ENCODE results near the gene CHEK1.

CHEK1 gene

DNA sequence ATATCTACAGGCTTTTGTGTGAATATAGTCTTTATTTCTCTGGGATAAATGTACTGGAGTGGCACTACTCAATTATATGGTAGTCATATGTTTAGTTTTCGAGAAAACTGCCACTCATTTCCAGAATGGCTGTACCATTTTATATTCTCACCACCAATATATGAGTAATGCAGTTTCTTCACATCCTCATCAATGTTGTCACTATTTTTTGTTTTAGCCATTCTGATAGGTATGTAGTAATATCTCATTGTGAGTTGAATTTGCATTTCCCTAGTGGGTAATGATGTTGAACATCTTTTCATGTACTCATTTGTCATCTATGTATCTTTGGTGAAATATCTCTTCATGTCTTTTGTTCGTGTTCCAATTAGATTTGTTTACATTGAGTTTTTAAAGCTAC is 37.7 kb downstream of the CHEK1 start:
- peaks cover 15% of the 10 kb centered on the region for H3K4me1 Mint-ChIP-seq (ENCODE audit: low read depth)
- H3K9me3 Mint-ChIP-seq, result peaks cover 21% of the 10 kb centered on the region
- peak overlapping the region; percentile 37 for H3K27ac Mint-ChIP-seq
- H3K36me3 Mint-ChIP-seq (ENCODE audit: low read depth), result peaks cover 91% of the 10 kb centered on the region
- DNase-seq, result no peak
- no peaks in the 10 kb centered on the region for H3K27me3 Mint-ChIP-seq
- H3K4me3 Mint-ChIP-seq, result no peak overlapping the region

DNA sequence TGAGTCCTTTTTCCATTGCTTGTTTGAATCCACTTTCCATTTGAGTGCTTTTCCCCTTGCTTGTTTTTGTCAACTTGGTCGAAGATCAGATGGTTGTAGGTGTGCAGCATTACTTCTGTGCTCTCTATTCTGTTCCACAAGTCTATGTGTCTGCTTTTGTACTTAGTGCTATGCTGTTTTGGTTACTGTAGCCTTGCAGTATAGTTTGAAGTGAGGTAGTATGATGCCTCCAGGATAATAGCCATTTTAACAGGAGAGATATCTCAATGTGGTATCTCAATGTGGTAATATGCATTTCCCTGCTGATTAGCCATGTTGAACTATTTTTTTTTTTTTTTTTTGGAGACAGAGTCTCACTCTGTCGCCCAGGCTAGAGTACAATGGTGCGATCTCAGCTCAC is 38.9 kb downstream of the CHEK1 start:
- Mint-ChIP-seq H3K36me3 (ENCODE audit: low read depth) (peaks cover 90% of the 10 kb centered on the region), H3K4me1 (ENCODE audit: low read depth) (peaks cover 15% of the 10 kb centered on the region), H3K27ac (peak overlapping the region; percentile 15), H3K4me3 (no peak overlapping the region), H3K9me3 (peaks cover 21% of the 10 kb centered on the region), H3K27me3 (no peaks in the 10 kb centered on the region)
- DNase-seq, result no peak

DNA sequence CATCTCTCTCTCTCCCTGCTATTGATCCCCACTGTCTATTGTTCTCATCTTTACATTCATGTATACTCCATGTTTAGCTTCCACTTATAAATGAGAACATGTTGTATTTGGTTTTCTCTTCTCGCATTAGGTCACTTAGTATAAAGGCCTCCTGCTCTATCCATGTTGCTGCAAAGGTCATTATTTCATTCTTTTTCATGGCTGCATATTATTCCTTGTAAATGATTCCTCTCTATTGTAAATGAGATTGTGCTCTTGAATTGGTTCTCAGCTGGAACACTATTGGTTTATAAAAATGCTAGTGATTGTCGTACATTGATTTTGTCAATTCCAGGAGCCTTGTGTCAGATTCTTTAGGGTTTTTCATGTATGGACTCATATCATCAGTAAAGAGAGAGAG is 42.2 kb downstream of the CHEK1 start:
- no peak overlapping the region for H3K4me3 Mint-ChIP-seq
- no peak for DNase-seq
- H3K36me3 Mint-ChIP-seq (ENCODE audit: low read depth), result peaks cover 69% of the 10 kb centered on the region
- no peaks in the 10 kb centered on the region for H3K27me3 Mint-ChIP-seq
- H3K9me3 Mint-ChIP-seq, result peaks cover 21% of the 10 kb centered on the region
- H3K4me1 Mint-ChIP-seq (ENCODE audit: low read depth), result peaks cover 18% of the 10 kb centered on the region
- no peak overlapping the region for H3K27ac Mint-ChIP-seq

DNA sequence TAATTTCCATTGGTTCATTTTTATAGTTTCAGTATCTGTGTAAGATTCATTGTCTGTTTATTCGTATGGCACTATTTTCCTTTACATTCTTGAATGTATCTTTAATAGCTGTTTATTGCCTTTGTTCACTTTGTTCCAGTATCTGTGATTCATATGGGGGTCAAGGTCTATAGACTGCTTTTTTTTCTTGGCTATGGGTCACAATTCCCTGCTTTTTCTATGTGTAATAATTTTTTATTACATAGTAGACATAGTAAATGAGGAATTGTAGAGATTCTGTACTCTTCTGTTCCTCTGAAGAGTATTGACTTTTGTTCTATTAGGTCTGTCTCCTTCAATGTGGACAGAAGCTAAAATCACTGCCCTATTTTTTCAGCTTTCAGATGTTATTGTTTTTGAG is 45.2 kb downstream of the CHEK1 start:
- H3K36me3 Mint-ChIP-seq (ENCODE audit: low read depth), result peaks cover 39% of the 10 kb centered on the region
- peaks cover 14% of the 10 kb centered on the region for H3K9me3 Mint-ChIP-seq
- no peak for DNase-seq
- H3K4me1 Mint-ChIP-seq (ENCODE audit: low read depth), result peaks cover 3% of the 10 kb centered on the region
- H3K4me3 Mint-ChIP-seq, result no peak overlapping the region
- H3K27ac Mint-ChIP-seq, result no peak overlapping the region
- no peaks in the 10 kb centered on the region for H3K27me3 Mint-ChIP-seq

DNA sequence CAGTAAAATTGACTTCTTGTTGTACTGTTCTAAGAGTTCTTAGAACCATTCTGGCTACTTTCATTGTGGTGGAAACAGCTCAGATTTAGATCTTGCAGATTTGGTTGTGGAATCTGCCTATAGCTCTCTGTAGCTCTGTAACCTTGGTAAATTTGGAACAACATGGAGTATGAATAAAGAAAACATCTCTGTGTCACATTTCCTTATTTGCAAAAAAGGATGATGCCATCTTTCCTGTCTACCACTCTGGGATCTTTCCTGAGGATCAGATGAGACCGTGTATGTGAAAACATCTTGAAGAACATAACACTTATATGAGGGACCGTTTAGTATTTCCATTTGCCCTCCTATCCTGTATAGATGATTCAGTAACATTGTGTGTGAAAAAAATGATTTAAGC is 46.6 kb downstream of the CHEK1 start:
- Mint-ChIP-seq H3K4me1 (ENCODE audit: low read depth) (peaks cover 3% of the 10 kb centered on the region), H3K36me3 (ENCODE audit: low read depth) (peaks cover 34% of the 10 kb centered on the region), H3K27me3 (no peaks in the 10 kb centered on the region), H3K27ac (no peak overlapping the region), H3K9me3 (peaks cover 6% of the 10 kb centered on the region), H3K4me3 (no peak overlapping the region)
- no peak for DNase-seq

DNA sequence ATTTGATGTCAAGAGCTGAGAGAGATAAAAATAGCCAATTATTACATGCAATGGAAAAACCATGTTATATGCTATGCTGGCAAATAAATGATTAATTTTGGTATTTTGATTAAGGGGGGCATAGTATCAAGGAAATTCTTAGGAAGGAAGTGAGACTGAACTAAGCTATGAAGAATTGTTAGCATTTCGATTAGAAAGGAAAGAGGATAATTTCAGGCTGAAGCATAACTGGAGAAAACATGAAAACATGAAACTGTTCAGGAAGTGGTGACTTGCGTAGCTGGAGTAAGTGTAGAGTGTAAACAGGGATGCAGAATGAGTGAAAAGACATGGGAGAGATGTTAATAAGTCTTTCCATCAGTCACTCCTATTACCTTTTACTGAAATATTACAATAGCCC is 49.2 kb downstream of the CHEK1 start:
- no peak overlapping the region for H3K4me3 Mint-ChIP-seq

DNA sequence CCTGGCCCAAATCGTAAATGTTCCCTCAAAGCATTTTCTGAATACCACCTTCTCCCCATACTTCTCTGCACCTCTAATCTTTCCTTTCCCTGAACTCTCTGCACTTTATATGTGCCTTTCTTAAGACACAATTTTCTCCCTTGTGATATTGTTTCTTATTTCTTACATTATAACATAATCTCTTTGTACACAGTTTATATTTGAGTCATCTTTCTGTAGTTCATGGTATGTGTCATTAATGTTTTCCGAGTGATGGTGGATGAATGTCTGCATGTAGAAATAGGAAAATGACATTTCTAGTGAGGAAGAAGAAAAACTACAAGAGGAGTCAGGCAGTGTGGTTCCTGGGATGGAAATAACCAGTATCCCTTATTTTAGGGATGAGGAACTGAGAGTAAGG is 50.2 kb downstream of the CHEK1 start:
- DNase-seq, result no peak
- H3K4me1 Mint-ChIP-seq (ENCODE audit: low read depth), result no peaks in the 10 kb centered on the region
- H3K36me3 Mint-ChIP-seq (ENCODE audit: low read depth), result peaks cover 41% of the 10 kb centered on the region
- H3K27me3 Mint-ChIP-seq, result no peaks in the 10 kb centered on the region
- H3K4me3 Mint-ChIP-seq, result no peak overlapping the region
- H3K9me3 Mint-ChIP-seq, result no peaks in the 10 kb centered on the region
- no peak overlapping the region for H3K27ac Mint-ChIP-seq

More for the DNA sequence above, 49.2 kb downstream of the CHEK1 start:
- H3K27ac Mint-ChIP-seq, result no peak overlapping the region
- no peaks in the 10 kb centered on the region for H3K27me3 Mint-ChIP-seq
- H3K36me3 Mint-ChIP-seq (ENCODE audit: low read depth), result peaks cover 34% of the 10 kb centered on the region
- no peaks in the 10 kb centered on the region for H3K9me3 Mint-ChIP-seq
- no peak for DNase-seq
- H3K4me1 Mint-ChIP-seq (ENCODE audit: low read depth), result peaks cover 3% of the 10 kb centered on the region

DNA sequence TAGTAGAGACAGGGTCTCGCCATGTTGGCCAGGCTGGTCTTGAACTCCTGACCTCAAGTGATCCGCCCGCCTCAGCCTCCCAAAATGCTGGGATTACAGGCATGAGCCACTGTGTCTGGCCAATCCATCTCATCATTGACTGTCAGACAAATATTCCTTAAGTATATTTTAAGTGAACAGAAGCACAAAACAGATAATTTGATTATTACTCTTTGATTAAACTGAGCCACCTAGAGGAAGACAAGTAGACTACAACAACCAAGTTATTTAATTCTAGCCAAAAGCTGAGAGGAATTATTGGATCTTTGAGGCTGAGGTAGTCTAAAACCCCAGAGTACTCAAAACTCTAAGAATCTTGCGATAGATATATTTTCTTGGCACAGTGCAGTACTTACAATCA is 54.4 kb downstream of the CHEK1 start:
- no peak overlapping the region for H3K4me3 Mint-ChIP-seq
- no peak overlapping the region for H3K27ac Mint-ChIP-seq
- no peaks in the 10 kb centered on the region for H3K9me3 Mint-ChIP-seq
- H3K36me3 Mint-ChIP-seq (ENCODE audit: low read depth), result peaks cover 44% of the 10 kb centered on the region
- no peak for DNase-seq
- no peaks in the 10 kb centered on the region for H3K4me1 Mint-ChIP-seq (ENCODE audit: low read depth)
- no peaks in the 10 kb centered on the region for H3K27me3 Mint-ChIP-seq

DNA sequence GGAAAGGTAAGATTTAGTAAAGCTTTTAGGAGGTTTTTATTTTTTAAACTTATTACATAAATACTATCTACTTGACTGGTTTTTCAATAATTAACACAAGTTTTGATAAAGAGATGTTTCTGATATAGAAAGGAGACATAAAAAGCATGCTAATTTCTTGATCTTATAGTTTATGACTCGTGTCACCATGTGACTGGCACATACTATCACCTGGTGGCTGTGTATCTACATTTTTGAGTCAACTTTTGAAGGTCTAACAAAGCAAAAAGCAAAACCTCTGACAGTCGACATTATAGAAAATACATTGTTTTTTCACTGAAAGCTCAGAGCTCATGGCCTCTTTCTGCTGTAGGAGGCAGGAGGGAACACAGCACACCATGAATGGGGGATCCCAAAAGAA is 54.9 kb downstream of the CHEK1 start:
- no peak overlapping the region for H3K4me3 Mint-ChIP-seq
- H3K9me3 Mint-ChIP-seq, result no peaks in the 10 kb centered on the region
- no peak overlapping the region for H3K27ac Mint-ChIP-seq
- H3K27me3 Mint-ChIP-seq, result no peaks in the 10 kb centered on the region
- DNase-seq, result no peak
- peaks cover 45% of the 10 kb centered on the region for H3K36me3 Mint-ChIP-seq (ENCODE audit: low read depth)
- H3K4me1 Mint-ChIP-seq (ENCODE audit: low read depth), result no peaks in the 10 kb centered on the region

DNA sequence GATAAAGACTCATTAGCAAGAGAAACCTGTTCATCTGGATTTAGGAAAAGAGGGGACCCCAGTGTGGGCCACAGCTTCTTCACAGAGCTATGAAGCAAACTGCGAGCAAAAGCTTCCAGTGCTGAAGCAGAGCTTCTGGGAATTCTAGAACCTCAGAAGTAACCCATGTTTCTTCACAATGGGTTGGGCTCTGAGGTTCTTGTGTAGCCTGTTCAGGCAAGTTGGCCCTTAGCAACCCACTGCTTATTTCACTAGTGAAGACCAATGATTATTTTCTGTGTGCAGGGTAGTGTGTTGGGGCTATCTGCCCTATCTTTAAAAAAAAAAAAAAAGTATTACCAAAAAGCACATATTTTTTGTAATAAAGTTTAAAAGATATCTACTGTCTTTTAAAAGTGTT is 55.8 kb downstream of the CHEK1 start, which contains the start of gene ACRV1:
Gene ACRV1 (minus strand): TSS at position 101 of the 400 bp plus-strand sequence. CDS start 67 bp downstream, at position 34.
- H3K4me1 Mint-ChIP-seq (ENCODE audit: low read depth), result no peaks in the 10 kb centered on the region
- DNase-seq, result no peak
- H3K27ac Mint-ChIP-seq, result no peak within 1 kb of the TSS
- no peaks in the 10 kb centered on the region for H3K9me3 Mint-ChIP-seq
- H3K27me3 Mint-ChIP-seq, result no peaks in the 10 kb centered on the region
- peaks cover 49% of the 10 kb centered on the region for H3K36me3 Mint-ChIP-seq (ENCODE audit: low read depth)
- no peak within 1 kb of the TSS for H3K4me3 Mint-ChIP-seq

DNA sequence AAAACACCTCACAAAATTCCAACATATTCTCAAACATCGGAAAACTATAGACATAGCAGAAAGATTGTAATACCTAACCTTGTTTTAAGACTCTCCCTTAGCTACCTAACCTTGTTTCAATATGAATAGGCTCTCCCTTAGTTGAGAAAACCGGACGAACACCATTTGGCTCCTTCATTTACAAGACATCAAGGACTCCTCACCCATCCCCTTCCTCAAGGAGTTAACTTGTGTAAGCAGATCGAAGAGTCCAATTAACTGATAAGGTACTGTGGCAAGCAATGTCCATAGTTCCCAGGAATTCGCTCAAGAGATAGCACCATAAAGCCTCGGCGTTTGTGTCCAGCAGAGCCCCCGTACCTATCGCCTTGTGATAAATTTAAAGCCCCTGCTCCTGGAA is 60.3 kb downstream of the CHEK1 start:
- Mint-ChIP-seq H3K4me3 (no peak overlapping the region), H3K27ac (no peak overlapping the region), H3K9me3 (no peaks in the 10 kb centered on the region), H3K4me1 (ENCODE audit: low read depth) (no peaks in the 10 kb centered on the region), H3K36me3 (ENCODE audit: low read depth) (peaks cover 7% of the 10 kb centered on the region), H3K27me3 (no peaks in the 10 kb centered on the region)
- no peak for DNase-seq

DNA sequence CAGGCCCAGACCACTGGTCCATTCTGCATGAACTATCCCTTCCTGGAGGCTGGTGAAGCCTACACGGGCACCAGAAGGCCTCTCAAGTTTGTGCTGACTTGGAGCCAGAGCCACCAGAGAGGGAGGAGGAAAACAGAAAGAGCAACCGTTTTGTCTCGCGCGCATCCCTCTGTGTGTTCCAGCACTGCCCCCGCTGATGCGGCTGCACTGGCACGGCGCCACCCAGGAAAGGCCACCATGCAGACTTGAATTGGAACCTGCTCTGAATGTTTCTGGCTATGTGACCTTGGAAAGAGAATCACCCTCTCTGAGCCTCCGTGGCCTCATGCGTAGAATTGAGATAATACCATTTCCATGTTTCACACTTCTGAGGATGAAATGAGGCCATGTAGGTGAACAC is 63.1 kb downstream of the CHEK1 start:
- Mint-ChIP-seq H3K9me3 (no peaks in the 10 kb centered on the region), H3K4me1 (ENCODE audit: low read depth) (no peaks in the 10 kb centered on the region), H3K27ac (no peak overlapping the region), H3K36me3 (ENCODE audit: low read depth) (peaks cover 4% of the 10 kb centered on the region), H3K4me3 (no peak overlapping the region), H3K27me3 (no peaks in the 10 kb centered on the region)
- DNase-seq, result no peak

DNA sequence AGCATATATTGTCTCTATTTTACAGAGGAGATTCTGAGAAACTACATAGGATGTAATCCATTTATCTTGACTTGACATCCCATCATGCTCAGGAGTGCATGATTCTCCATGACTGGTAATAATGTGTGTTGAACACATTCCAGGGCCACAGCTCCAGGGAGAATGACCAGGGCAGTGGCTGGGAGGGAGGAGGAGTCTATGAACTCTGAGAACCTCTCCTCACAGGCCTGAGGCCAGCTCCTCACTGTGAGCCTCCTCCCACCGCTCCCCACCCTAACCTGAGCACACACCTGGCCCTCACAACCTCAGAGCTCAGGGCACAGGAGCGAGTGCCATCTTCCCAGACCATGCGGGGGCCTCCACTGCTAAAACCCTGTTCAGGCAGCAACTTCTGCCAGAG is 63.7 kb downstream of the CHEK1 start:
- H3K27ac Mint-ChIP-seq, result no peak overlapping the region

DNA sequence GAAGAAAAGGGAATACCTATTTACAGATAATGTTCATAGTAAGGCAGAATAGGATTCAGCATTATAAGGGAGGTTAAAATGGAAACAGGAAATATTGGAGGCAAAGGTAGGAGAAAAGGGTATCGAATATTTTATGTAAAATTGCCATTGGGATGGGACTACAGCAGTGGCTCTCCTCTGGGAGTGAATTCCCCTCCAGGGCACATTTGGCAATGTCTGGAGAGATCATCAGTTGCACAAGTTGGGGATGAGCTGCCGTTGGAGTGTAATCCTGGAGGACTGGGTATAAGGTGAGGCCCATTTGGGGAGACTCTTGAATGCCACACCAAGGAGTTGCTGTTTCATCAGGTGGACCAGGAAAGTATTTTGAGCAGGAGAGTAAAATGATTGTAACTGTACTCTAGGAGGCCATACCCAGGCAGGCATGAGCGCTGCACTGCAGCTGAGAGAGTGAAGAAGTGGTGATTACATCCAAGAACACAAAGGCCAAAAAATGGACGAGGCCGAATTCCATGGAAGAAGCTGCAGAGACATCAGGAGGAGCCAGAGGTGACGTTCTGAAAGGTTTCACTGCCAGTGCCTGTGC is 64.4 kb downstream of the CHEK1 start:
- no peaks in the 10 kb centered on the region for H3K9me3 Mint-ChIP-seq
- H3K27ac Mint-ChIP-seq, result no peak overlapping the region
- H3K4me1 Mint-ChIP-seq (ENCODE audit: low read depth), result no peaks in the 10 kb centered on the region
- H3K4me3 Mint-ChIP-seq, result no peak overlapping the region
- H3K27me3 Mint-ChIP-seq, result no peaks in the 10 kb centered on the region
- no peak for DNase-seq
- peaks cover 4% of the 10 kb centered on the region for H3K36me3 Mint-ChIP-seq (ENCODE audit: low read depth)

More for the DNA sequence above, 63.7 kb downstream of the CHEK1 start:
- H3K4me1 Mint-ChIP-seq (ENCODE audit: low read depth), result no peaks in the 10 kb centered on the region
- H3K4me3 Mint-ChIP-seq, result no peak overlapping the region
- H3K9me3 Mint-ChIP-seq, result no peaks in the 10 kb centered on the region
- no peaks in the 10 kb centered on the region for H3K27me3 Mint-ChIP-seq
- peaks cover 4% of the 10 kb centered on the region for H3K36me3 Mint-ChIP-seq (ENCODE audit: low read depth)
- no peak for DNase-seq

DNA sequence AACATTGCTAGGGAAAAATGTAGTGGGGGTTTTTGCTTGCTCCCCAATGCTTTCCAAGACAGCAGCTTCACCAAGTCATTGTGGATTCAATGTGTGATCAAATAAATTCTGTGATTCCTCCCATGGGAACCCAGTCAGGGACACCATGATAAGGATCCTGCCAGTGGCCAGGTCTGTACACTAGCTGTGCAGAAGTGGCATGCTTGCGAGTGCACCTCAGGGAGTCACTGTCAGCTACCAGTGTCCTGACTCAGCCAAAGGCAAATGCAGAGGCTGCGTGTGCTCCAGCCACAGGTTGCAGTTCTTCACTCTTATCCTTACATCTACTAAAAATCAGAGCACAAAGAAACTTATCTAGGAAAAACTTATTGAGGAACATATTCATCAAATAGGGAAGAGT is 65.0 kb downstream of the CHEK1 start:
- Mint-ChIP-seq H3K4me3 (no peak overlapping the region), H3K4me1 (ENCODE audit: low read depth) (no peaks in the 10 kb centered on the region), H3K27me3 (peaks cover 3% of the 10 kb centered on the region), H3K36me3 (ENCODE audit: low read depth) (peaks cover 3% of the 10 kb centered on the region), H3K27ac (no peak overlapping the region), H3K9me3 (no peaks in the 10 kb centered on the region)
- no peak for DNase-seq

DNA sequence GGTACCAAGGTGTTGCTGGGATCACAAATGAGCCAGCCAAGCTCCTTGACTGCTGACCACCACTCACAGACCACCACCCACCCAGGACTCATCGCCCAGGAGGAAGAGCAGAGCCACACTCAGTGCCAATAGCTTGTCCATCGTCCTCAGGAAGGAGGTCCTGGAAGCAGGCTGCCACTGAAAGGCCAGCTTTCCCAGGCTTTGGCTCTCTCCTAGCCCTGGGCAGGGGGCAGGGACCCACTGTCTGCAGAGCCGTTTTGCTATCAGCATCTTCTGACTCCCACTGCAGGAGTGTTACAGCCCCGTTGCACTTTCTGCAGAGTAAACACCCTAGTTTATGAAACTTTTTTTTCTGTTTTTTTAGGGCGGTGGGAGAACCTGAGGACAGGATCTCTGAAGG is 67.9 kb downstream of the CHEK1 start:
- no peak overlapping the region for H3K4me3 Mint-ChIP-seq
- no peaks in the 10 kb centered on the region for H3K9me3 Mint-ChIP-seq
- H3K27me3 Mint-ChIP-seq, result peaks cover 3% of the 10 kb centered on the region
- H3K4me1 Mint-ChIP-seq (ENCODE audit: low read depth), result no peaks in the 10 kb centered on the region
- DNase-seq, result no peak
- no peak overlapping the region for H3K27ac Mint-ChIP-seq
- no peaks in the 10 kb centered on the region for H3K36me3 Mint-ChIP-seq (ENCODE audit: low read depth)

Data from activated T-cell treated with anti-CD3 and anti-CD28 coated beads, Interleukin-2, amount 50 U/mL, for 24 hours (primary cell).